CD14-positive monocyte (primary cell): ENCODE data around the gene ORAI2. TPM values are rescaled to one million over a fixed set of nuclear protein-coding genes. Genes with fewer than 3 reads are reported as not detected.
A peak's percentile ranks its signal among the peaks of the same experiment; 100 is the strongest.

Experiments
- DNase-seq, 3 donors: peaks; one replicate each; pipeline ENCODE4 v3.0.0-alpha.2; 2011 to 2022
- H2AFZ ChIP-seq: 2 replicates; pipeline ENCODE4 v1.6.0; 2012; ENCODE audit warnings: mild to moderate bottlenecking, low read depth, low read length, inconsistent platforms; ENCODE audit not compliant: insufficient read depth, poor library complexity, severe bottlenecking
- H3K27ac ChIP-seq, 2 donors: 1 replicate in 1 of 2; 2 replicates in 1 of 2; pipeline ENCODE4 v1.5.1; 2012 to 2013; ENCODE audit warnings: low read length in 2 of 2, control low read depth in 1 of 2, inconsistent platforms in 1 of 2, low read depth in 1 of 2, mild to moderate bottlenecking in 1 of 2
- H3K27me3 ChIP-seq, 2 donors: one replicate each; pipeline versions ENCODE4 v1.6.0 to v1.6.1; 2011 to 2013; ENCODE audit warnings: low read length in 2 of 2; ENCODE audit not compliant: control insufficient read depth in 2 of 2, insufficient read depth in 2 of 2
- H3K36me3 ChIP-seq, 2 donors: replicated peaks in 1 of 2; 1 replicate in 1 of 2; 2 replicates in 1 of 2; pipeline versions ENCODE4 v1.5.1 to v1.6.1; 2012 to 2013; ENCODE audit warnings: low read length in 2 of 2, control low read depth in 1 of 2, inconsistent platforms in 1 of 2, mild to moderate bottlenecking in 1 of 2; ENCODE audit not compliant: insufficient read depth in 2 of 2, control insufficient read depth in 1 of 2
- H3K4me1 ChIP-seq, 2 donors: 1 replicate in 1 of 2; 2 replicates in 1 of 2; pipeline versions ENCODE4 v1.5.1 to v1.6.1; 2012 to 2013; ENCODE audit warnings: low read length in 2 of 2, control low read depth in 1 of 2, inconsistent platforms in 1 of 2, mild to moderate bottlenecking in 1 of 2, moderate library complexity in 1 of 2; ENCODE audit not compliant: insufficient read depth in 2 of 2, control insufficient read depth in 1 of 2
- H3K4me2 ChIP-seq: replicated peaks from 2 replicates; pipeline ENCODE3; 2012; ENCODE audit warnings: low read length, moderate library complexity, mild to moderate bottlenecking; ENCODE audit not compliant: poor library complexity, severe bottlenecking; ENCODE audit errors: extremely low read depth
- H3K4me3 ChIP-seq, 3 experiments: fragments of 200-600 bp in 1 of 3; sonication (generic) in 1 of 3; replicated peaks in 1 of 3; 1 replicate in 2 of 3; 2 replicates in 1 of 3; pipeline ENCODE4 v1.5.1; 2011 to 2013; ENCODE audit warnings: low read length in 3 of 3, mild to moderate bottlenecking in 3 of 3, control low read depth in 2 of 3, low read depth in 2 of 3, inconsistent platforms in 1 of 3, moderate library complexity in 1 of 3
- H3K79me2 ChIP-seq: 2 replicates; pipeline ENCODE4 v1.6.0; 2012; ENCODE audit warnings: mild to moderate bottlenecking, control low read depth, inconsistent platforms, low read length, moderate library complexity; ENCODE audit not compliant: insufficient read depth
- H3K9ac ChIP-seq: 2 replicates; pipeline ENCODE4 v1.6.0; 2017; ENCODE audit warnings: low read length, mild to moderate bottlenecking; ENCODE audit not compliant: insufficient read depth, poor library complexity, severe bottlenecking
- H3K9me3 ChIP-seq, 2 donors: replicated peaks in 1 of 2; 1 replicate in 1 of 2; 2 replicates in 1 of 2; pipeline versions ENCODE4 v1.5.1 to v1.6.1; 2012 to 2013; ENCODE audit warnings: low read length in 2 of 2, control low read depth in 1 of 2; ENCODE audit not compliant: control insufficient read depth in 1 of 2, insufficient read depth in 1 of 2
- H4K20me1 ChIP-seq: 2 replicates; pipeline ENCODE4 v1.6.0; 2012; ENCODE audit warnings: mild to moderate bottlenecking, low read length, control low read depth, moderate library complexity; ENCODE audit not compliant: insufficient read depth
- H3K27ac Mint-ChIP-seq, 7 donors: one replicate each; pipeline ENCODE4 v1.8.0; 2020; ENCODE audit warnings: mild to moderate bottlenecking in 7 of 7, mixed read lengths in 7 of 7, moderate library complexity in 6 of 7, inconsistent platforms in 2 of 7
- H3K27me3 Mint-ChIP-seq, 3 donors: one replicate each; pipeline ENCODE4 v1.8.0; 2021 to 2022; ENCODE audit warnings: low read depth in 3 of 3, mild to moderate bottlenecking in 3 of 3, mixed read lengths in 3 of 3, moderate library complexity in 3 of 3, inconsistent platforms in 1 of 3
- H3K36me3 Mint-ChIP-seq, 2 donors: one replicate each; pipeline ENCODE4 v1.8.0; 2020; ENCODE audit warnings: mixed read lengths in 2 of 2, inconsistent platforms in 1 of 2, mild to moderate bottlenecking in 1 of 2
- H3K4me1 Mint-ChIP-seq: one replicate; pipeline ENCODE4 v1.8.0; 2020; ENCODE audit warnings: mild to moderate bottlenecking, mixed read lengths
- H3K4me3 Mint-ChIP-seq, 2 donors: one replicate each; pipeline ENCODE4 v1.8.0; 2020; ENCODE audit warnings: mild to moderate bottlenecking in 2 of 2, mixed read lengths in 2 of 2, moderate library complexity in 1 of 2
- H3K9me3 Mint-ChIP-seq, 7 donors: one replicate each; pipeline ENCODE4 v1.8.0; 2020 to 2022; ENCODE audit warnings: mixed read lengths in 7 of 7, mild to moderate bottlenecking in 6 of 7, moderate library complexity in 6 of 7, inconsistent platforms in 2 of 7
- WGBS: methylation state at CpG from one replicate; pipeline ENCODE4 v1.1.5; 2013; ENCODE audit warnings: missing lambda C conversion rate; ENCODE audit not compliant: insufficient coverage; 5-methylcytosine and 5-hydroxymethylcytosine counted together
- intact Hi-C, 2 donors: fragments of 100-400 bp; cut with micrococcal nuclease; formaldehyde crosslinking; loops; one replicate each; pipeline versions ENCODE4 v1.15.0 to v1.15.1; 2023
- polyA plus RNA-seq, 3 donors: library from polyadenylated mRNA; depleted of rRNA in 1 of 3; unstranded in 2 of 3; stranded (reverse) in 1 of 3; fragments of 300-500 nt in 2 of 3; fragments of >200 nt in 1 of 3; fragmentation: Illumina TruSeq in 2 of 3; gene quantifications; 1 replicate in 2 of 3; 2 replicates in 1 of 3; pipeline ENCODE4 v1.2.3, GENCODE V29; 2012 to 2021
- TF ChIP-seq, protein P1 (sequence below): fragments of 200-600 bp; IDR thresholded peaks from one replicate; pipeline ENCODE4 v1.8.0; 2022; ENCODE audit warnings: antibody characterized with exemption, mild to moderate bottlenecking

Gene ORAI2
- polyA plus RNA-seq, 3 donors = 27.5 to 50.0 (median 38.2) TPM

DNA sequence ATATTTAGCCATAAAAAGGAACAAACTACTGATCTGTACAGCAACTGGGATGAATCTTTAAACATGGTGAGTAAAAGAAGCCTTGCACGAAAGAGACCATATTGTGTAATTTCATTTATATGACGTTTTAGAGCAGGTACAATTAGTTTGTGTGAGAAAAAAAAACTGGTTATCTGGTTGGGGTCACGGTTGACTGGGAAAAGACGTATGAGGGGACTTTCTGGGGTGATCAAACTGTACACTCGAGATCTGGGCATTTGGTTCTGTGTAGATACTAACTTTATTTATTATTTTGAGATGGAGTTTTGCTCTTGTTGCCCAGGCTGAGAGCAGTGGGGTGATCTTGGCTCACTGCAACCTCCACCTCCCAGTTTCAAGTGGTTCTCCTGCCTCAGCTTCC lies 33.0 kb upstream of the ORAI2 start:
- H3K9me3 Mint-ChIP-seq = no peaks in the 10 kb centered on the region
- TF ChIP-seq, protein P1, sequence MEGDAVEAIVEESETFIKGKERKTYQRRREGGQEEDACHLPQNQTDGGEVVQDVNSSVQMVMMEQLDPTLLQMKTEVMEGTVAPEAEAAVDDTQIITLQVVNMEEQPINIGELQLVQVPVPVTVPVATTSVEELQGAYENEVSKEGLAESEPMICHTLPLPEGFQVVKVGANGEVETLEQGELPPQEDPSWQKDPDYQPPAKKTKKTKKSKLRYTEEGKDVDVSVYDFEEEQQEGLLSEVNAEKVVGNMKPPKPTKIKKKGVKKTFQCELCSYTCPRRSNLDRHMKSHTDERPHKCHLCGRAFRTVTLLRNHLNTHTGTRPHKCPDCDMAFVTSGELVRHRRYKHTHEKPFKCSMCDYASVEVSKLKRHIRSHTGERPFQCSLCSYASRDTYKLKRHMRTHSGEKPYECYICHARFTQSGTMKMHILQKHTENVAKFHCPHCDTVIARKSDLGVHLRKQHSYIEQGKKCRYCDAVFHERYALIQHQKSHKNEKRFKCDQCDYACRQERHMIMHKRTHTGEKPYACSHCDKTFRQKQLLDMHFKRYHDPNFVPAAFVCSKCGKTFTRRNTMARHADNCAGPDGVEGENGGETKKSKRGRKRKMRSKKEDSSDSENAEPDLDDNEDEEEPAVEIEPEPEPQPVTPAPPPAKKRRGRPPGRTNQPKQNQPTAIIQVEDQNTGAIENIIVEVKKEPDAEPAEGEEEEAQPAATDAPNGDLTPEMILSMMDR = no peak
- Histone ChIP-seq H3K27me3 (no peaks in the 10 kb centered on the region), H2AFZ (no peak overlapping the region), H3K4me1 (peaks cover 16 to 19% of the 10 kb centered on the region in 2 donors), H3K27ac (no peak overlapping the region), H4K20me1 (peaks cover 9% of the 10 kb centered on the region), H3K9ac (no peak overlapping the region), H3K4me3 (no peak overlapping the region), H3K79me2 (peaks cover 17% of the 10 kb centered on the region), H3K36me3 (peaks cover 33 to 66% of the 10 kb centered on the region in 2 donors), H3K9me3 (no peaks in the 10 kb centered on the region), H3K4me2 (no peak overlapping the region)
- 88% methylated on average over 2 of the region's 5 CpGs for WGBS
- no peak for DNase-seq
- H3K27me3 Mint-ChIP-seq = peaks cover 0 to 1% (median 0%) of the 10 kb centered on the region in 3 donors
- H3K4me1 Mint-ChIP-seq = peaks cover 23% of the 10 kb centered on the region
- intact Hi-C loops = no loop called here
- H3K4me3 Mint-ChIP-seq = no peak overlapping the region
- peaks cover 53 to 77% of the 10 kb centered on the region in 2 donors for H3K36me3 Mint-ChIP-seq
- no peak overlapping the region for H3K27ac Mint-ChIP-seq

GRCh38 chr7:102403563-102403962 lies 29.8 kb upstream of the ORAI2 start:
- H3K27ac ChIP-seq = no peak overlapping the region
- no peak overlapping the region for H2AFZ ChIP-seq
- intact Hi-C loops = no loop called here
- no peak overlapping the region for H3K4me2 ChIP-seq
- Mint-ChIP-seq H3K9me3 (no peaks in the 10 kb centered on the region), H3K27me3 (no peaks in the 10 kb centered on the region), H3K36me3 (peaks cover 77 to 98% of the 10 kb centered on the region in 2 donors), H3K27ac (peak overlapping the region in 1 of 7 donors; percentile 31), H3K4me3 (no peak overlapping the region), H3K4me1 (peaks cover 4% of the 10 kb centered on the region)
- 100% methylated on average over 2 of the region's 3 CpGs for WGBS
- DNase-seq = no peak
- peaks cover 0 to 3% of the 10 kb centered on the region in 2 donors for H3K4me1 ChIP-seq
- TF ChIP-seq, protein P1 = no peak
- peaks cover 61 to 98% of the 10 kb centered on the region in 2 donors for H3K36me3 ChIP-seq
- no peaks in the 10 kb centered on the region for H3K27me3 ChIP-seq
- H3K9me3 ChIP-seq = no peaks in the 10 kb centered on the region
- no peak overlapping the region for H3K9ac ChIP-seq
- peaks cover 9% of the 10 kb centered on the region for H4K20me1 ChIP-seq
- no peaks in the 10 kb centered on the region for H3K79me2 ChIP-seq
- no peak overlapping the region for H3K4me3 ChIP-seq
